ENCODE measurements around the gene PGLYRP4.

GRCh38 chr1:153367090-153367489 is 18.4 kb upstream of the PGLYRP4 start:
- no peak for TF ChIP-seq CTCF (conservative IDR thresholded peaks at IDR 0.05)
- TF ChIP-seq EZH2 (IDR thresholded peaks at IDR 0.05; ENCODE audit: low read depth): no peak

Data from PC-9 (cell line).